Hematopoietic multipotent progenitor cell treated with erythropoietin and hydrocortisone succinate and interleukin-3 and kit ligand, for 4 days (in vitro differentiated cells): Measurements from ENCODE around the gene PGAP6.

Experiments
- DNase-seq: peaks from one replicate; pipeline ENCODE4 v3.0.0-alpha.2; 2015

PGAP6 gene

GRCh38 chr16:322476-323143, 59.2 kb downstream of the PGAP6 start:
- no peak for DNase-seq

DNA sequence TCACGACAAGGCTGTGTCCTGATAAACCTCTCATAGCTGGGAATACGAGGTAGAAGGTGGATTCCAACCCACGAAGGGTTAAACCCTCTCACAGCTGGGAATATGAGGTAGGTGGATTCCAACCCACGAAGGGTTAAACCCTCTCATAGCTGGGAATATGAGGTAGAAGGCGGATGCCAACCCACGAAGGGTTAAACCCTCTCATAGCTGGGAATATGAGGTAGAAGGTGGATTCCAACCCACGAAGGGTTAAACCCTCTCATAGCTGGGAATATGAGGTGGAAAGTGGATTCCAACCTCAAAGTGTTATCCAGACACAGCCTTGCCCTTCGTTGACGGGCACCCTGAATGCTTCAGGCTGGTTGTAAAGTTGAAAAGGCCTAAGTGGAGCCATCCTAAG, 60.2 kb downstream of the PGAP6 start:
- no peak for DNase-seq
